Left renal pelvis (tissue), 4 donors: ENCODE measurements around the gene ANO2. TPM values are rescaled to one million over a fixed set of nuclear protein-coding genes. Genes with fewer than 3 reads are reported as not detected.
A peak's percentile ranks its signal among the peaks of the same experiment; 100 is the strongest.

ENCODE experiments used
- DNase-seq, 4 donors: peaks; one replicate each; pipeline ENCODE4 v3.0.0-alpha.2; 2013; ENCODE audit warnings: low read depth in 4 of 4, low spot score in 3 of 4
- polyA plus RNA-seq, 4 donors: library from polyadenylated mRNA; unstranded; fragments of 120-200 nt; gene quantifications; one replicate each; pipeline ENCODE4 v1.2.1, GENCODE V29; 2013; ENCODE audit not compliant: insufficient read length in 4 of 4

Gene ANO2
- polyA plus RNA-seq, 4 donors = 1.8 to 4.0 (median 3.7) TPM

GRCh38 chr12:5921027-5921909 lies 23.8 kb downstream of the ANO2 start:
- no peak for DNase-seq

- DNase-seq = no peak
Measured at GRCh38 chr12:5916785-5917290, 28.2 kb downstream of the ANO2 start.

GRCh38 chr12:5915511-5915910 lies 29.5 kb downstream of the ANO2 start:
- DNase-seq = no peak

GRCh38 chr12:5914387-5915149 lies 30.5 kb downstream of the ANO2 start:
- DNase-seq = no peak

GRCh38 chr12:5913387-5913786 lies 31.7 kb downstream of the ANO2 start:
- no peak for DNase-seq

GRCh38 chr12:5912437-5913334 lies 32.4 kb downstream of the ANO2 start:
- DNase-seq = no peak

- DNase-seq = no peak
Measured at GRCh38 chr12:5912011-5912410, 33.0 kb downstream of the ANO2 start.

GRCh38 chr12:5910790-5911548 lies 34.1 kb downstream of the ANO2 start:
- no peak for DNase-seq

- DNase-seq = no peak
Measured at GRCh38 chr12:5909560-5909959, 35.5 kb downstream of the ANO2 start.

- no peak for DNase-seq
Measured at GRCh38 chr12:5908251-5908650, 36.8 kb downstream of the ANO2 start.

- peak in 1 of 4 donors; percentile 16 for DNase-seq
Measured at GRCh38 chr12:5907807-5908206, 37.3 kb downstream of the ANO2 start.

- no peak for DNase-seq
Measured at GRCh38 chr12:5905757-5906156, 39.3 kb downstream of the ANO2 start.

- no peak for DNase-seq
Measured at GRCh38 chr12:5904969-5905368, 40.1 kb downstream of the ANO2 start.

- no peak for DNase-seq
Measured at GRCh38 chr12:5904441-5904840, 40.6 kb downstream of the ANO2 start.

GRCh38 chr12:5902736-5903135 lies 42.3 kb downstream of the ANO2 start:
- DNase-seq = no peak

GRCh38 chr12:5901416-5901815 lies 43.6 kb downstream of the ANO2 start:
- DNase-seq = no peak

GRCh38 chr12:5900533-5901205 lies 44.4 kb downstream of the ANO2 start:
- DNase-seq = no peak

- DNase-seq = no peak
Measured at GRCh38 chr12:5900076-5900475, 45.0 kb downstream of the ANO2 start.

GRCh38 chr12:5899675-5900074 lies 45.4 kb downstream of the ANO2 start:
- no peak for DNase-seq
